ENCODE data around the gene EIF2B1.
"Not testable (repeated sequence)": the region's sequence is repeated elsewhere in the genome, so short reads cannot be mapped to it uniquely, and the experiment has no call there.

EIF2B1 gene

DNA sequence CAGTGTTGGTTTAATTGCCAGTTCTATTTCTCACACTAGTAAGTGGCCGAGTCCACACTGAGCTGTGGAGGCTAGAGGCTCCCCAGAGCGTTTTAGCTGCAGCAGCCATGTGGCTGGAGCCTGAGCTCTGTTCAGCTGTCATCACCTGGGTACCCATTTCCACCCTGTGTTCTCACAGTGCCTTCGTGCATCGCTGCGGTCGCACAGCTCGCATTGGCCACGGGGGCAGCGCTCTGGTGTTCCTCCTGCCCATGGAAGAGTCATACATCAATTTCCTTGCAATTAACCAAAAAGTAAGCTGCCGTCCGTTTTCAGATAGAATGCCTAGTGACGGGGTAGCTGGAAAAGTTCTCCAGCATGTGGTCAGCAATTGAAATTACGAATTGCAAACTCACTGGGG, 15.9 kb downstream of the EIF2B1 start:
- DNase-seq (ENCODE audit: low read depth), result no peak

DNA sequence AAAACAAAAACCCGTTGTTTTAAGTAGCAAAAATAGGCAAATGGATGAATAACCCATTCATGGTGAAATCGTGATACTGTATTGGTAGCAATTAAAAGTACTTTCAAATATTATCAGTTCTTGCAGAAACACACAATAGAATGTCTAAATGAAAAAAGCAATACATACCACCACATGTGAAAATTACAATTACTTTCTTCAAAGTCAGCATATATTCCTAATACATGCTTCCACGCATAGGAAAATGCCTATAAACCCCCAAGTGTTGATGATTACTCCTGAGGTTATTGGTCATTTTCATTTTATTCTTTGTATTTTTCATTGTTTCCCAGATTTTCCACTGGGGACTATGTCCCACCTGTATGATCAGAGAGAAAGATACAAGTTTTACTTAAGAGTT, 16.3 kb downstream of the EIF2B1 start:
- DNase-seq (ENCODE audit: low read depth), result no peak

DNA sequence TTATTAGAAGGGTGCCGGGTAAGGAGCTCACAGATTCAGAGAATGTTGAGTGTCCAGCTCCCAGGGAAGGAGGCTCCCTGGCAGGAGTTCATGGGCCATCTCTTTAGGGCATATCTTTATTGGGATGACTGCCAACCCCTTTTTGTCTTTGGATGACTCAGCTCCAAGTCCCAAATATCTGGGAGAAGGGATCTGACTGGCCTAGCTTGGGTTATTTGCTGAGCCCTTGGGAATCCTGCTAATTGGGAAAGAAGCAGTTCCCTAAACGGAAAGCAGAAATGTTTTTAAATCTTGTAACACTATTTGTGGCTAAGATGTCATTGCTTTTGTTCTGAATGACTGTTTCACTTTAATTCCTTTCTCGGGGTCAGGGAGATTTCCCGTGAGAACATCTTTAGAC, 19.0 kb downstream of the EIF2B1 start:
- DNase-seq (ENCODE audit: low read depth), result no peak

DNA sequence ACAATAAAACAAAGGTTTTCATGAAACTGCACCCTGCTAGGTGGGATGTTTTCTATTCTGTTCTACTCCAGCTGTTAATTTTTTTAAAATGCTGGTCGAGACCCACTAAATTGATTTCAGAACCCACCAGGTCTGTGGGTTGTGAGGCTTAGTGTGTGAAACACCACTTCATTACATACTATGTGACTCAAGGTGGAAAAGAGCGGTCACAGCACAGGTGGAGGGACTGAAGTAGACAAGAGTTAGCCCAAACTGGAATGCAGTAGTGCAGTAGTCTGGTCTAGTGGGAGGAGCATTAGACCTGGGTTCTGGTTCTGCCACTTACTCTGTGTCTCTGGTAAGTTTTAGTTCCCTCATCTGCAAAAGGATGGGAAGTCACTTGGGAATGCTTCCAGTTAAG, 19.4 kb downstream of the EIF2B1 start:
- no peak for DNase-seq (ENCODE audit: low read depth)

DNA sequence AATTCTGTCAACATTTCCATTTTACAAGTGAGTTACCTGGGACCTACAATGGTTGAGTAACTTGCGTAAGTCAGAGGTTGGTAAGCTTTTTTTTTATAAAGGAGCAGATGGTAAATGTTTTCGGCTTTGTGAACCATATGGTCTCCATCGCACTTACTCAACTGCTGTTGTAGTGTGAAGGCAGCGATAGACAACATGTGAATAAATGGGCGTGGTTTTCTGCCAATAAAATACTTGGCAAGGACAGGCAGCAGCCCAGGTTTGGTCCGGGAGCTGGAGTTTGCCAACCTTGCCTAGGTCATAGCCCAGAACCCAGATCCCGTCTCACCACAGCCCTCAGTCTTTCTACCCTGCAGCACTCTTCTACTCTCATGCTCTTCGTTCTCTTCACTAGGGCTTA, 25.3 kb downstream of the EIF2B1 start:
- no peak for DNase-seq (ENCODE audit: low read depth)

DNA sequence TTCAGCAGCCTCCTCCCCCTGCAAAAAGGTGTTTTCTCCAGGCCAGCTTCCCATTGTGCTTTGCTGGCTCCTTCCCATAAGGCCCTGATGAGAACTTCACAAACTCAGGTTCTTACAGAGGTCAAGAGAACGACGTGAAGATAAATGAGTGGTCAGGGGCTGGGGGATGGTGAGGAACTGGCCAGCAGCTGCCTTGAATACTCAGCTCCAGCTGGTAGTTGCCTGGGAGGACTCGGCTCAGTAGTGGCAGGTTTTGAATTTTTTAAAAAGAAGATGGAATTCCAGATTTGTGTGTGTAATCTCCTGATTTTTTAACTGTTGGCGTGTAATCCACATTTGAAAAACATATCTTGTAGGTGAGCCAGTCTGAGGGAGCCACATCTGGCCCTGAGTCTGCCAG, 25.7 kb downstream of the EIF2B1 start:
- DNase-seq (ENCODE audit: low read depth), result no peak

DNA sequence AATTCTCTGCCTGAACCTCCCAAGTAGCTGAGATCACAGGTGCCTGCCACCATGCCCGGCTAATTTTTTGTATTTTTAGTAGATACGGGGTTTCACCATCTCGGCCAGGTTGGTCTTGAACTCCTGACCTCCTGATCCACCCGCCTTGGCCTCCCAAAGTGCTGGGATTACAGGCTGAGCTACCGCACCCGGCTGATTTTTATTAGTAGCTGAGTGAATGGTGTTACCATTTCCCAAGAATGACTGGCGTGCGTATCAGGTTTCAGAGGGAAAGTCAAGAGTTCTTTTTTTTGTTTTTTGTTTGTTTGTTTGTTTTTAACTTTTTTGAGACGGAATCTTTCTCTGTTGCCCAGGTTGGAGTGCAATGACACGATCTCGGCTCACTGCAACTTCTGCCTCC, 30.0 kb downstream of the EIF2B1 start:
- not testable (repeated sequence) for DNase-seq (ENCODE audit: low read depth)

DNA sequence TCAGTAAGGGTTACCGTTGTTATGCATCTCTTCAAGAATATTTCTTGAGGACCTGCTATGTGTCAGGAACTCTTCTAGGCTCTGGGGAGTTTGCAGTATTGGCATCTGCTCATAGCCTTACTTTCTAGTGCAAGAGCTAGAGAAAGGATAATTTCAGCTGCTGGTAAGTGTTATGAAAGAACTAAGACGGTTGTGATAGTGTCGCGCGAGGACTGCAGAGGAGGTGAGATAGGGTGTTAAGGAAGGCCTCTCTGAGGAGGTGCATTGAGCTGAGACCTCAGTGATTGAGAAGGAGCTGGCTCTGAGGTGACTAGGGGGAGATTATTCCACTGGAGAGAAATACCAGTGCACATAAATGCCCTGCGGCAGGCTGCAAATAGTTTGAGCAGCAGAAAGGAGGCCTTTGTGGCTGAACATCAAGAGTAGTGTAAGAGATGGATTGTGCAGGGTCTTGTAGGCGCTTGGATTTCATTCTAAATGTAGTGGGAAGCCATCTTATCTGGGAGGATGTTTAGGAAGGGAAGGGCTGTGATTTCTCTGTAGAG, 30.8 kb downstream of the EIF2B1 start:
- no peak for DNase-seq (ENCODE audit: low read depth)

DNA sequence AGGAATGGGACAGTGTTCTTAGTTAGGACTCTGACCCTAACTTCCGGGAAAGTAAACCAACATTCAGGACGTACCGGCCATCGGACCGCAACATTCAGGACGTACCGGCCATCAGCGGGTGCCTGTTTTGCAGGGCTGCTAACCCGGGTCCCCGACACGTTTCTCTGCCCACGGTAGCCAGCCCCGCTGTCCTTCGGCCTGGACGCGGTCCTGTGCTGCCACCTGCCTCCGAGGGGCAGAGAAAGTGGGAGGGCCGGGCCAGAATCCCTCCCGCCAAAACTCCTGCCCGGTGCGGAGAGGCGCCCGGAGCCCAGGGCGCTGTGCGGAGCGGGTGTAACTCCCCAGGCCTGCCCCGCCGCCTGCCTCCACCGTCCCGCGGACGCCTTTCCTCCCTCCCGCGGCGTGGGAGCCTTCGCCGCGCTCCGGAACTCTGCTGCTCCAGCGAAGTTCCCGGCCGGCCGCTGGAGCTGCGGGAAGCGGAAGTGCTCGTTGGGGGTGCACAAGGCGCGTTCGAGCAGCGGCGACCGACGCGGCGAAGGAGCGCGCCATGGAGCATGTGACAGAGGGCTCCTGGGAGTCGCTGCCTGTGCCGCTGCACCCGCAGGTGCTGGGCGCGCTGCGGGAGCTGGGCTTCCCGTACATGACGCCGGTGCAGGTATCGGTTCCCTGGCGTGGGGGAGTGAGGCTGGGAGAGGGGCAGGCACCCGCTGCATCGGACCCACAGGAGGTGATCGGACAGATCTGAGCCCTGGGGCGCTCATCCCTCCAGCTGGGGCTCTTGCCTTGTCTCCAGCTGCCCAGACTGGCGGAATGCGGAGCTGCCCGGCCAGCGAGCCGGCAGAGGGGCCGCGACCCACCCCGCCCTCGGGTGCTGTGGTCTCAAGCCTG, 31.6 kb downstream of the EIF2B1 start, which contains the start of gene DDX55:
Gene DDX55 (plus strand): TSS at position 498 of the 888 bp plus-strand sequence. CDS start 50 bp downstream, at position 548.
- DNase-seq (ENCODE audit: low read depth), result peak; percentile 62

DNA sequence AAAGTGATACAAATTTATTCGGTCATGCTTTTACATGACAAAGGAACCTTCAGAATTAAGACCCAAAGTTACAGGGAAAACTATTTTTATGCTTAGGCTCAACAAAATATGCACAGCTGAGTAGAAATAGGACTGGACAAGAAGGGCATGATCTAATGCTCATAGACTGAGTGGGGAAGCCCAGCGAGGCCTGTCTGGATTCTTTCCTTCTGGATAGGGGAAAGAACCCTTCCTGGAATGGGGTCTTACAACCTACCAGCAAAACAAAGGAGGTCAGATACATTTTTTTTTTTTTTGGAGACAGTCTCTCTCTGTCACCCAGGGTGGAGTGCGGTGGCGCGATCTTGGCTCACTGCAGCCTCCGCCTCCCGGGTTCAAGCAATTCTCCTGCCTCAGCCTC, 33.8 kb downstream of the EIF2B1 start:
- no peak for DNase-seq (ENCODE audit: low read depth)

DNA sequence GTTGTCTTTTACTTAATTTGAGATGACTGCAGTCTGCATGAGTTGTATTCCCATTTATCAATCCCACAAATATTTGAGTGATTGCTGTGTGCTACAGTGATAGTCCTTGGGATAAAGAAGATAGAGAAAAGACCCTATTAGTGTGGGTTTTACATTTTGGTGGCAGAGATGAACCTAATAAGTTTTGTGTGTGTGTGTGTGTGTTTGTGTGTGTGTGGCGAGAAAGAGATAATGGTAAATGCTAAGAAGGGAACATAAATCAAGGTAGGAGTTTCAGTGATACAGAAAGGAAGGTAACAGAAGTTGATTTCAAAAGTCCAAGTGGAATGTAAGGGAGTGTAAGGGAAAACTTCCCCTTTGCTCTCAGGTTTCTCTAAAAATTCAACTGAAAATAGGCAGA, 34.2 kb downstream of the EIF2B1 start:
- DNase-seq (ENCODE audit: low read depth), result no peak

DNA sequence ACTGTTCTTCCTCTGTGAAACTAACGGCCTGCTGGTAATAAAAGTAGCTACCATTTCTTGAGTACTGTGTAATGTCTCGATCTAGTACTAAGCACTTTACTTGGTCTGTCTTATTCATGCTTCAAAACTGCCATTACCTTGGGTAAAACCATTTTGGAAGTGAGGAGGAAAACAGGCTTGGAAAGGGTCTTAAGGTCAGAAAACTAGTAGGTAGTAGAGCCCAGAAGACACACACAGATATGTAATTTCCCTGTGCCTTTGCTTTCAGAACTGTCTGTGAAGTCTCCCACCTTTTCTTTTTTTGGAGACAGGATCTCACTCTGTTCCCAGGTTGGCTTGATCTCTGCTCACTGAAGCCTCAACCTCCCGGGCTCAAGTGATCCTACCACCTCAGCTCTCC, 35.0 kb downstream of the EIF2B1 start:
- DNase-seq (ENCODE audit: low read depth), result no peak

DNA sequence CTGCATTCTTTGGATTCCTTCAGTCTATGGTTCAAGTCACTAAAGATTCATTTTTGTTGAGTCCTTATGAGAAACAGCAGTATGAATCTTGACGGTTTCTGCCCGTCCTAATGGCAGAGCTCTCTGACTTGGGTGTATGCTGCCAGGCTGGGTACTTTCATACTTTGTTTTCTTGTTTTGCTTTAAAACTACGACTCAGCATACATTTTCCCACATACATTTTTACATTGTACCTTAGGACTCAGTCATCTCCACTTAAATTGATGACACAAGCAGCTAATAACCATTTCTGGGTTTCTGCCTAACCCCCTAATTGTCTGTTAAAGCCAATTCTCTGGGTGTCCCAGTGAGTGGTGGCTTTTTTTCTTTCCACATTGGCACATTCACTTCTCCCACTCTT, 36.4 kb downstream of the EIF2B1 start:
- no peak for DNase-seq (ENCODE audit: low read depth)

DNA sequence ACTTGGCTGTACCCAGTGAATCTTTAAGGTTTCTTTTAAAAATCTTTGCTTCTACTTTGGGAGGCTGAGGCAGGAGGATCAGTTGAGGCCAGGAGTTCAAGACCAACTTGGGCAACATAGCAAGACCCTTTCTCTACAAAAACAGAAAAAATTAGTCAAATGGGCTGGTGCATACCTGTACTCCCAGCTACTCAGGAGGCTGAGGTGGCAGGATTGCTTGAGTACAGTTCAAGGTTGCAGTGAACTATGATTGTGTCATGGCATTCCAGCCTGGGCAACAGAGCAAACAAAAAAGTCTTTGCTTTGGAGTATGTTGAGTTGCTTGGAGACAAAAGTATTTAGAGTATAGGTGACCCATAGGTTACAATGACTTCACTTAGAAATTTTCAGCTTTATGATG, 37.8 kb downstream of the EIF2B1 start:
- DNase-seq (ENCODE audit: low read depth), result no peak

DNA sequence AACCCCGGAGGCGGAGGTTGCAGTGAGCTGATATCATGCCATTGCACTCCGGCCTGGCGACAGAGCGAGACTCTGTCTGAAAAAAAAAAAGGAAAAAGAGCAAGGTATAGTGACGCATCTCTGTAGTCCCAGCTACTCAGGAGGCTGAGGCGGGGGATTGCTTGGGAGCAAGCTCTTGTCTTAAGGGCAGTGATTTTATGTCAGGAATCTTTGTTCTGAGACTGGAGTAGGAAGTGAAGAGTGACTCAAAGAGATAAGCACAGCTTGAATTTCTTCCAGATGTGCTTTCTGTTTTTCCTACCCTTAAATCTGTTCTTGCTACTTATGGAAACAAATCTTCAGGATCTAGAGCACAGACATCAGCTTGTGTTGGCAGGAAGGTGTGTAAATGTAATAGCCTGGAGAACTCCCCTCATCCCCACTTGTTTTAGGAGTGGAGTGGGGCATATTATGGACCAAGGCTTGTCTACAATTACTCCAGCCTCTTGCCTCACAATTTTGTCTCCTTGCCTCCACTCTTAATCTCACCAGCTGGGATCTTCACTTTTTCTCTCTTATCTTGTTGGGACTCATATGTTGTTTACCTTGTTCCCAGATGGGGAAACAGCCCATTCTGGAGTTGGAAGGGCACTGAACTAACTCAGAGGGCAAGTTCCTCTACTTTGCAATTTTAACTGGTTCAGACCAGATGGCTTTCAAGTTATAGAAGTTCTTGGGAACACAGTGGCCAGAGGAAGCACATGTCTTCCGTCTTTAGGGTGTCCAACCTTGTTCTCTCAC, 41.6 kb downstream of the EIF2B1 start:
- no peak for DNase-seq (ENCODE audit: low read depth)

DNA sequence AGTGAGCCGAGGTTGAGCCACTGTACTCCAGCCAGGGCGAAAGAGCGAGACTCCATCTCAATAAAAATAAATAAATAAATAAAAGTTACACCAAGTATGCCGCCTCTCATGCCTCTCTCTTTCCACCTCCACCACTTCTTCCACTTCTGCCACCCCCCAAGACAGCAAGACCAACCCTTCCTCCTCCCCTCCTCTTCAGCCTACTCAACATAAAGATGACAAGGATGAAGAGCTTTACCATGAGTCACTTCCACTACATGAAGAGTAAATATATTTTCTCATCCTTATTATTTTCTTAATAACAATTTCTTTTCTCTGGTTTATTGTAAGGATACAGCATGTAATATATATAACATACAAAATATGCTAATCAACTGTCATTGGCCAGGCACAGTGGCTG, 52.7 kb downstream of the EIF2B1 start:
- no peak for DNase-seq (ENCODE audit: low read depth)

DNA sequence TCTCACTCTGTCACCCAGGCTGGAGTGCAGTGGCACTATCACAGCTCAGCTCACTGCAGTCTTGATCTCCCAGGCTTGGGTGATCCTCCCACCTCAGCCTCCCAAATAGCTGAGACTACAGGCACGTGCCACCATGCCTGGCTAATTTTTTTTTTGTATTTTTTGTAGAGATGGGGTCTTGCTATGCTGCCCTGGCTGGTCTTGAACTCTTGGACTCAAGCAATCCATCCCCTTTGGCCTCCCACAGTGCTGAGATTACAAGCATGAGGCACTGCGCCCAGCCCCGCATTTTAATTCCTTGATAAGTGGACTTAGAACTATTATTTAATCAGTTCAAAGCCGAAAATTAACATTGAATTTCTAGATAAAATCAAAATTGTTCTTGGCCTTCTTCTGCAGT, 54.7 kb downstream of the EIF2B1 start:
- DNase-seq (ENCODE audit: low read depth), result not testable (repeated sequence)

DNA sequence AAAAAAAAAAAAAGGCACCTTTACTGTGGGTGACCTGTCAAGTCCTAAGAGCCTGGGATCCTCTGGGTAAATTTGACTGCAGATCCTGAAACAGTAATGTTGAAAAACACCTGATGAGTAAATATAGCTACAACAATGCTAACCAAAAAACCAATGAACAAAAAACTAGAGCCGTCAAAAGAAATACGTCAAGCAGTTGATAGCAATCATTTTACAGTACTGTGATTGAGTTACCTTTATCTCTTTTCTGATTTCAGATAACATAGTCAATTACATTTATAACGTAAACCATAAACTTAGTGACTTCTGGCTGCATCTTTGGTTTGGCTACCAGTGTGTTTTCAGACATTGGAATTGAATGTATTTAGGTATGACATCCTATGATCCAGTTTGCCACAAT, 55.2 kb downstream of the EIF2B1 start:
- no peak for DNase-seq (ENCODE audit: low read depth)

DNA sequence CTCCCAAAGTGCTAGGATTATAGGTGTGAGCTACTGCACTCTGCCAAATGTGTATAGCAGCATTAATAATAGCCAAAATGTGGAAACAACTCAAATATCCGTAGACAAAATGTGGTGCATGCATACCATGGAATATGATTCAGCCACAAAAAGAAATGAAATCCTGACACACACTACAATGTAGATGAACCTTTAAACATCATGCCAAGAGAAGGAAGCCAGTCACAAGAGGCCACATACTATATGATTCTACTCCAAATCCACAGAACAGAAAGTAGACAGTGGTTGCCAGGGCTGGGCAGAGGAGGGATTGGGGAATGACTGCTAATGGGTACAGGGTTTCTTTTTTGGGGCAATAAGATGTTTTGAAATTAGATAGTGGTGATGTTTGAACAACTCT, 56.9 kb downstream of the EIF2B1 start:
- DNase-seq (ENCODE audit: low read depth), result no peak

DNA sequence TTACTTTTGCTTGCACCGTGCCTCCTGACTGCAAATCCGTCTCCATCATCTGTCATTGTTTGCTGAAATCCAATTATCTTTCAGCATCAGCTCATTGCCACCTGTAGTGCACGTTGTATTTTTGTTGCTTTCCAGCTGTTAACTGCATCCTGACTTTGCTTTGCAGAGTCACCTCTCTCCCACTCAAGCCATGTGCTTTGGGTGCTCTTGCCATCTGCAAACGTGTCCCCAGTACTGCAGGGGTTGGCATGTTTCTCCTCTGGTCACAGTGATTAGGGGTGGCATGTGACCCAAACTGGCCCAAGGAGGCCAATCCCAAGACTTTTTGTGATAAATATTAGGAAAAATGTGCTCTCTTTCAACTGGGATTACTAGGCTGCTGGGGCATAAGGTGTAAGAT, 59.6 kb downstream of the EIF2B1 start:
- no peak for DNase-seq (ENCODE audit: low read depth)

DNA sequence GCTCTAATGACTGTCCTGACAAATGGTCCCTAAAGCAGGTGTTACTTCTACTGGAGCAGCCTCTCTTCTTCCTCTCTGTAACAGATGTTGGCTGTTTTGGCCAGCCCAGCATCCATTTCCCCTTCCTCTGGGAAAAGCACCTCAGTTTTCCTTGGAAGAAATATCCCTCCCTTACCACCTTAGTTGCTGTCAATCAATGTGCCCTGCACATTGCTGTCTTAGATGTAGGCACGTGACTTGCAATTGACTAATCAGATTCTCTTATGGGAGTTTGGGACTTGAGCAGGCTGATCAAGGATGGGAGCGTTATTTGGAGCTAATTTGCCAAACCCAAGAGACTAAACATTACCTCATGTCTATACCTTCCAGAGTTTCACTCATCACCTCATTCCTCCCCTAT, 61.1 kb downstream of the EIF2B1 start:
- DNase-seq (ENCODE audit: low read depth), result no peak

DNA sequence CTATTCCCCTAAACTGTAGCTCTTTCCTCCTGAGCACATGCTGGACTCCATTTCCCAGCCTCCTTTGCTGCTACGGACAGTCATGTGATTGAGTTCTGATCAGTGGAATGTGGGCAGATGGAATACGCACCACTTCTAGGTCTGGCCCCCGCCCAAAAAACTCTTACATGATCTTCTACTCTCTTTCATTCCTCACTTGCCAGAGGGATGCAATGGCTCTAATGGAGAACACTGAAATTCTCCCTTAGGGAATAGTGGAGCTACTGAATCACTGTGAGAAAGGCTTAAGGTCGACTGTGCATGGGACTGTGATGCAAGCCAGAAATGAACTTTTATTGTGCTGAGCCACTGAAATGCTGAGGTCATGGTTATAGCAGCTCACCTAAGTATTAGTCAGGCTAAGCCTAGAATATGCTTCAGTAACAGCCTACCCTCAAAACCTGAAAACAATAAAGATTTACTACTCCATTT, 62.1 kb downstream of the EIF2B1 start:
- DNase-seq (ENCODE audit: low read depth), result no peak

Data from stimulated activated CD8-positive, alpha-beta memory T cell treated with anti-CD3 and anti-CD28 coated beads, Interleukin-7, amount 100 ng/mL, for 24 hours (primary cell).